ENCODE data around the gene GSK3A. TPM values are rescaled to one million over a fixed set of nuclear protein-coding genes. Genes with fewer than 3 reads are reported as not detected.

GSK3A gene
- total and polyA plus RNA-seq, 9 of the 15 experiments (the other 6 are each of a cell fraction or from before 2014, with no cell fraction given), result 0.62 to 90.7 (median 33.3) TPM

GRCh38 chr19:42267644-42268141 lies 25.3 kb upstream of the GSK3A start (continued):
- TF ChIP-seq YY1 (IDR thresholded peaks at IDR 0.05; ENCODE audit: borderline replicate concordance in 1 of 3, control insufficient read depth in 1 of 3, extremely low read depth in 1 of 3, insufficient read depth in 3 of 3, insufficient read length in 1 of 3, insufficient replicate concordance in 2 of 3, low read depth in 1 of 3, low read length in 2 of 3) (no peak), KAT2B (IDR thresholded peaks at IDR 0.05; ENCODE audit: low read depth, low read length) (no peak), TEAD4 (IDR thresholded peaks at IDR 0.05; ENCODE audit: low read length) (no peak), TEAD4 (CRISPR knock-in tag; IDR thresholded peaks at IDR 0.05; ENCODE audit: borderline replicate concordance) (no peak), NFIC (IDR thresholded peaks at IDR 0.05) (no peak), SMARCB1 (IDR thresholded peaks at IDR 0.05; ENCODE audit: insufficient read length, low read depth) (no peak), CC2D1A (IDR thresholded peaks at IDR 0.05) (no peak), SNAPC5 (CRISPR knock-in tag; IDR thresholded peaks at IDR 0.05) (no peak), PCBP1 (IDR thresholded peaks at IDR 0.05; ENCODE audit: low read depth, low read length, poor library complexity, severe bottlenecking) (no peak), ZNF24 (IDR thresholded peaks at IDR 0.05) (no peak), ZBED1 (IDR thresholded peaks at IDR 0.05) (no peak), ARID4B (CRISPR knock-in tag; IDR thresholded peaks at IDR 0.05) (peak; percentile 67; the same call in 1 of the 2 replicates), HDAC8 (tag; IDR thresholded peaks at IDR 0.05) (0 out of 2 replicates have a peak, but pooled peaks have one; percentile 41), CTCFL (IDR thresholded peaks at IDR 0.05; ENCODE audit: borderline replicate concordance, insufficient read depth, low read depth, low read length, poor library complexity, severe bottlenecking) (no peak), TAL1 (IDR thresholded peaks at IDR 0.05) (no peak), RBM22 (IDR thresholded peaks at IDR 0.05; ENCODE audit: low read depth, low read length, poor library complexity, severe bottlenecking) (no peak), RB1 (IDR thresholded peaks at IDR 0.05; ENCODE audit: low read depth) (no peak), GATAD2A (IDR thresholded peaks at IDR 0.05) (0 out of 2 replicates have a peak, but pooled peaks have one; percentile 50), ARID3B (CRISPR knock-in tag; IDR thresholded peaks at IDR 0.05; ENCODE audit: borderline replicate concordance) (no peak), PRPF4 (IDR thresholded peaks at IDR 0.05; ENCODE audit: insufficient read depth, low read depth, low read length, poor library complexity, severe bottlenecking) (no peak)
